Ectodermal cell (in vitro differentiated cells): ENCODE data around the gene KIDINS220.

Experiments used
- H3K27ac ChIP-seq: 2 replicates; pipeline ENCODE4 v1.7.0; 2013; ENCODE audit warnings: mild to moderate bottlenecking, low read depth, low read length; ENCODE audit not compliant: insufficient read depth, poor library complexity, severe bottlenecking
- H3K27me3 ChIP-seq: 2 replicates; pipeline ENCODE4 v1.7.0; 2013; ENCODE audit warnings: mild to moderate bottlenecking, low read length; ENCODE audit not compliant: insufficient read depth, control insufficient read depth, poor library complexity, severe bottlenecking
- H3K36me3 ChIP-seq: one replicate; pipeline ENCODE4 v1.7.0; 2013; ENCODE audit warnings: low read length; ENCODE audit not compliant: control insufficient read depth, insufficient read depth
- H3K4me1 ChIP-seq: one replicate; pipeline ENCODE4 v1.7.0; 2013; ENCODE audit warnings: low read length; ENCODE audit not compliant: control insufficient read depth, insufficient read depth
- H3K4me3 ChIP-seq: 2 replicates; pipeline ENCODE4 v1.7.0; 2013; ENCODE audit warnings: low read depth, low read length, control low read depth; ENCODE audit not compliant: insufficient read depth
- H3K9me3 ChIP-seq: 2 replicates; pipeline ENCODE4 v1.7.0; 2013; ENCODE audit warnings: mild to moderate bottlenecking, low read length, moderate library complexity; ENCODE audit not compliant: control insufficient read depth
- WGBS, 2 experiments: methylation state at CpG; one replicate each; pipeline ENCODE4 v1.1.7; 2013; ENCODE audit warnings: missing lambda C conversion rate in 2 of 2; 5-methylcytosine and 5-hydroxymethylcytosine counted together

Gene KIDINS220

GRCh38 chr2:8685697-8686358 lies 151.6 kb downstream of the KIDINS220 start:
- 1% methylated on average over 50 of the region's 50 CpGs for WGBS, 2 experiments
- Histone ChIP-seq H3K27me3 (no peaks in the 10 kb centered on the region), H3K4me1 (peaks cover 2% of the 10 kb centered on the region), H3K36me3 (no peaks in the 10 kb centered on the region), H3K4me3 (peak overlapping the region; percentile 88), H3K9me3 (no peaks in the 10 kb centered on the region), H3K27ac (no peak overlapping the region)

DNA sequence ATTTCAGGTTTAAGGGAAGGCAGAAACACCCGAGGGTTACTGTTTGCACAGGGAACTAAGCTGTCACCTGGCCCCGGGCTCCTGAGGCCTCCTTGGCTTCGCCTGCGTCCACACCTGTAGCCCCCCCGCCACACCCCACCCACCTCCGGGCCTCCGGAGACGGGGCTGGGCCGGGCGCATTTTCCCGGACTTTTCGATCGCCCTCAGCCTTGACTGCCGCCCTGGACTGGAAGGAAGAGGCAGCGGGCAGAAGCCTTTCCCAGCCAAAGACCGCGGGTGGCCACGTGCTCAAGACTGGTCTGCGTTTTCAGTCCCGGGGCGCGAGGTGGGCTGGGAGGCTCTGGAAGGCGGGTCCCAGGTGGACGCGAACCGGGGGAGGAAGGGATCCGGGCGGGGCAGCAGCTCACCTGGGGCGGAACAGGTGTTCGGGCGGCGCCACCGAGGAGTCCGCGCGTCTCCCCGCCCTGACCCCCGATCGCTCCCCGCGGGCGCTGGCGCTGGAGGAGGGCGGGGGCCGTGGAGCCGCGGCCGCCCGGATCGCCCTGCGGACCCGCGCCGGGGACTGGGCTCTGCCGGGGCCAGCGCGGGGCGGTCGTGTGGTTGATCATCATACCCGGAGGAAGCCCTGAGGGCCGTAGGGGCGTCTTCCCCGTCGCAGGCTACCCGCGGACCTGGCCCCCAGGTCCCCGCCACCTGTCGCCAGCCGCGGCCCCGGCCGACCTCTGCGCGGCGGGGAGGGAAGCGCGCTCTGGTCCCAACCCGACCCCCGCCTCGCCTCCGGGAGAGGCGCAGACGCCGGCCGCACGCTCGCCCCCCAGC lies 152.3 kb downstream of the KIDINS220 start:
- H3K4me1 ChIP-seq: peaks cover 9% of the 10 kb centered on the region
- H3K36me3 ChIP-seq: no peaks in the 10 kb centered on the region
- no peaks in the 10 kb centered on the region for H3K9me3 ChIP-seq
- 0 to 1% methylated on average over 87 of the region's 87 CpGs for WGBS, 2 experiments
- H3K27me3 ChIP-seq: no peaks in the 10 kb centered on the region
- H3K27ac ChIP-seq: peak overlapping the region; percentile 44
- peak overlapping the region; percentile 88 for H3K4me3 ChIP-seq

DNA sequence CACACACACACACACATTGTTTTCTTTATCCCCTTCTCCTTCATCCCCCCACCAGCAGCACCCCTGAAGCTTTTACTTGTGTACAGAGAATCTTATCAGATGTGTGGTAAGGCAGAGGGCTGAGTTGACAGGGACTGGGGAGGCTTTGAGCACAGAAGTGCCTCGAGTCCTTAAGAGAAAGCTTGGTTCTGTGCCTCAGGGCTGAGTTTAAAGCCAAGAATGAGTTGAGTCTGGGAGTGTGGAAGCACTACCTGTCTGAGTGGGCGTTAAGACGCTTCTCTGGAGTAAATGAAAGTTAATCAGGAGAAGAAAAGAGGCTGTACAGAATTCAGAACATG lies 152.9 kb downstream of the KIDINS220 start:
- H3K27ac ChIP-seq: no peak overlapping the region
- 6 to 10% methylated on average over 3 of the region's 3 CpGs for WGBS, 2 experiments

DNA sequence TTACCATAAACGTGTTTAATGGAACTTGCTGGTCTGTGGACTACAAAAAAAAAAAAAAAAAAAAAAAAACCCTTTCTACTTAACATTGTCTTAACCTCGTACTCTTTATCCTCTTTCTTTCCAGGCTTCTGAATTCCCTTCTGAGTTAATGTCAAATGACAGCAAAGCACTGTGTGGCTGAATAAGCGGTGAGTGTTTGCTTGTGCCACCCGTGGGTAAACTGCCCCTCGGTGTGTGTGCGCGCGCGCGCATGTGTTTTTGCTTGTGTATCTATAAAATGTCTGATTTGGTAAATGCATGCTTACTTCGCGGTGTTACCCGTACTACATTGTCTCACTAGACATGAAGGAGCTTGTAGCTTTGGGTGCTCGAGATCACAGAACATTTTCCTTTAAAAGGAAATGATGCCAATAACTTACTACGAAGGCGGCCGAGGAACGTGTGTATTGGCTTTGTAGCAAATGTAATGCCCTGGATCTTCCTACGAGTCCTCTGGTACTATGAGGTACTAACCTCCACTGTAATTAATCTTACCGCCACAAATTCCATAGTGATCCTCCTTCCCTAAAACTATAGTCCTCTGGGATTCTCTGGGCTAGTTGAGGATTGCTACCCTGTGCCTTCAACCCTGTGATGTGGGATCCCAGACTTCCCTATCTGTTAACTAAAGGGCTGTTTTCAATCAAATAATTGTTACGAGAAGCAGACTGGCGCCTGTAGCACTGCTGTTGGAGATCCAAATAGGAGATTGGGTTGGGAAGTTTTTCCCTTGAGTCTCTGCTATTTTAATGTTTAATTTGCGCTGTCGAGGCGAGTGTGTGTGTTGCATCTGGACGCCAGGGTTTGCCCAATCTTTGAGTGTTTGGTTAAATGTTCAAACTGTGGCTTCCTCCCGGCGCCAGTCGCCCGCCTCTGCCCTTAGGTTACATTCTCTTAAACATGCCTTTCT lies 154.4 kb downstream of the KIDINS220 start:
- Histone ChIP-seq H3K27me3 (no peaks in the 10 kb centered on the region), H3K9me3 (no peaks in the 10 kb centered on the region), H3K27ac (peak overlapping the region; percentile 30), H3K4me3 (peak overlapping the region; percentile 88), H3K36me3 (no peaks in the 10 kb centered on the region), H3K4me1 (peaks cover 17% of the 10 kb centered on the region)
- 1% methylated on average over 29 to 30 of the region's 30 CpGs for WGBS, 2 experiments

More for the DNA sequence above, 152.9 kb downstream of the KIDINS220 start:
- no peaks in the 10 kb centered on the region for H3K9me3 ChIP-seq
- H3K4me1 ChIP-seq: peaks cover 14% of the 10 kb centered on the region
- H3K36me3 ChIP-seq: no peaks in the 10 kb centered on the region
- peak overlapping the region; percentile 88 for H3K4me3 ChIP-seq
- H3K27me3 ChIP-seq: no peaks in the 10 kb centered on the region

DNA sequence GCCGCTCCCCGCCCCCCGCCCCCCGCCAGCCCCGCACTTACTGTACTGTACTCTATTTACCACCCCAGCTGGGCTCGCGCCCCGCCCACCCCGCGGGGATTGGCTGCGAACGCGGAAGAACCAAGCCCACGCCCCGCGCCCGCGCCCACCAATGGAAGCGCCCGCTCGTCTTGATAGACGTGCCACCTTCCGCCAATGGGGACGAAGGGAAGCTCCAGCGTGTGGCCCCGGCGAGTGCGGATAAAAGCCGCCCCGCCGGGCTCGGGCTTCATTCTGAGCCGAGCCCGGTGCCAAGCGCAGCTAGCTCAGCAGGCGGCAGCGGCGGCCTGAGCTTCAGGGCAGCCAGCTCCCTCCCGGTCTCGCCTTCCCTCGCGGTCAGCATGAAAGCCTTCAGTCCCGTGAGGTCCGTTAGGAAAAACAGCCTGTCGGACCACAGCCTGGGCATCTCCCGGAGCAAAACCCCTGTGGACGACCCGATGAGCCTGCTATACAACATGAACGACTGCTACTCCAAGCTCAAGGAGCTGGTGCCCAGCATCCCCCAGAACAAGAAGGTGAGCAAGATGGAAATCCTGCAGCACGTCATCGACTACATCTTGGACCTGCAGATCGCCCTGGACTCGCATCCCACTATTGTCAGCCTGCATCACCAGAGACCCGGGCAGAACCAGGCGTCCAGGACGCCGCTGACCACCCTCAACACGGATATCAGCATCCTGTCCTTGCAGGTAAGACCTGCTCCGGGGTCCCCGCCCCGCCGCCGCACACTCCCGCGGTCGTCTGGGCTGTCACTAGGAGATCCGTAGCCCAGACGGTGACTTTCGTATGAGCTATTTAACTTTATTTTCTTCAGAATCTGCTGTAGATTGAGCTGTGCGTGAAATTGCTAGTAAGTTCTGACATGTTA lies 155.4 kb downstream of the KIDINS220 start, which contains the start of gene ID2:
ID2 (plus strand) TSS at position 271 of the 907 bp plus-strand sequence; CDS start at position 381, 110 bp downstream.
- 0% methylated on average over 65 to 66 of the region's 70 CpGs for WGBS, 2 experiments
- Histone ChIP-seq H3K4me3 (peak within 1 kb of the TSS; percentile 88), H3K27me3 (no peaks in the 10 kb centered on the region), H3K27ac (peak within 1 kb of the TSS; percentile 73), H3K36me3 (no peaks in the 10 kb centered on the region), H3K9me3 (no peaks in the 10 kb centered on the region), H3K4me1 (peaks cover 25% of the 10 kb centered on the region)

DNA sequence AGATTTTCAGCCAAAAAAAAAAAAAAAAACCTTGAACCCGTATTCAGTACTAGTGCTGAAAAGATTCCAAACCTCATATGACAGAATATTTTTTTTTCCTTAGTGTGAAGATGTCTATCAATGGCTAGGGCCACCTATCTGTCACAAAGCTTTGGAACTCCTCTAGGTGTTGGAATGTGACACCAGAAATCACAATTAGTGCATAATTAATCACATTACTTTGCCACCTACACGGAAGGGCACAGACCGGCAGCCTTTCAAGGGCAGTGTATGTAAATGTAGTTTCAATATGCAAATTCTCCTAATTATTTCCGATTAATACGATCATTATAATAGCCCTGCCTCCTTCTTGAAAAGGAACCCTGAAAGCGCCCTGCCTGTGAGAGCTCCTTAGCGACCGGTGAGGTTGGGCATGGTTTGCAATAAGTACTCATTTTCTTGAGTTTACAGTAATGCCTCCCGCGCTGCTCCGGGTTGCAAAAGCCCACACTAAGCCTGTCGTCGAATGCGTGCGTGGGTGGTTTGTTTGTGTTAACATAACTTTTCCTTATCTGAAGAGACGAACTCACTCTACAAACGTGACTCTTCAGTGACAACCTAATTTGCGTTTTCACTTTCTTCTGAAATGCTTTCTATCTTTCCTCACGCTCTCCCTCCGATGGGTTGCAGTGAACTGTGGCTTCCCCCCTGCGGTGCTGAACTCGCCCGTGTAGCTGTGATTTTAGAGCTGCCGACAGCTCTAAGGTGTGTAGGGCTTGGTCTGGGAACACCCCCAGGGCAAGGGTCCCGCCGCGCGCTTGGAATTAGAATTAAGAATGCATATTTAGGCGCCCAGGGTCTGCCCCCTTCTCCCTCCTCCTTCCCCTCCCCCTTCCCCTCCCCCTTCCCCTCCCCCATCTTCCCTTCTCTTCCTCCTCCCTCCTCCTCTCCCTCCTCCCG lies 156.3 kb downstream of the KIDINS220 start:
- peak overlapping the region; percentile 47 for H3K4me3 ChIP-seq
- WGBS, 2 experiments: 0 to 1% methylated on average over 25 to 29 of the region's 30 CpGs
- peaks cover 29% of the 10 kb centered on the region for H3K4me1 ChIP-seq
- H3K36me3 ChIP-seq: no peaks in the 10 kb centered on the region
- peak overlapping the region; percentile 74 for H3K27ac ChIP-seq
- H3K27me3 ChIP-seq: peaks cover 9% of the 10 kb centered on the region
- no peaks in the 10 kb centered on the region for H3K9me3 ChIP-seq

DNA sequence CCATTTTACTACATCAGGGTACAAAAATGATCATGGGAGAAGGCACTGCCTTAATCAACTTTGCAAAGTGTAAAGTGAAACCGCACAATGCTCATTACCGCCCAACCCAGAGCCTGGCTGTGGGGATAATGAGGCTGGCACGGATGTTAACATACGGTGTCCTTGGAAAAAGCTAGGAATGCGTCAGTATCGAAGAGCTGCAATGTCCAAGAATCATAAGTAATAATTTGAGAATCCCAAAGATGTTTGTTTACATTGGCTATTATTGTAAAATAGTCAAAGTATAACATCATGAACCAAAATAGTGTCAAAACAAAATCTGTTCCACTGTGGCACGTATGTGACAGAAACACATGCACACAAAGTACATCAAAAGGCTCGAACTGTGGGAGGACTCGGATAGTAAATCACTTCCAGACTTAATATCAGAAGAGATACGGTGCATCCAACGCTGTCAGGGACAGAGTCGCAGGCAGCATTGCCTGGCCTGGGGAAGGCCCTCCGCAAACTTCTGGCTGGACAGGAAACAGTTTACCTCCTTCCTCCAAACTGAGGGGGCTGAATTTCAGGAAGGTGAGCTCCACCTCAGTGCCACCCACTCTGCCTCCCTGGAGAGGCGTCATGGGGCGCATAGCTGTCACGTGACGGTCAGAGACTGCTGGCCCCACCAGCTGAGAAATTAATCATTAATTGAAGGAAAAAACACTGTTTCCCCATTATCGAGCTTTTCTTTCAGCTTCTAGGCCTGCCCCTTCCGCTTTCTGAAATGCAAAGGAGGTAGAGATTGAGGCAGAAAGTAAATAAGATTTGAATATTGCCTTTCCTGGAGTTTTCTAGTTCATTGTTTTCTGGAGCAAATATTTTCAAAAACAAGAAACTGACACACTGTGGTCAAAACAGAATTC lies 157.3 kb downstream of the KIDINS220 start:
- H3K4me3 ChIP-seq: peak overlapping the region; percentile 34
- peaks cover 29% of the 10 kb centered on the region for H3K4me1 ChIP-seq
- peaks cover 20% of the 10 kb centered on the region for H3K27me3 ChIP-seq
- H3K36me3 ChIP-seq: no peaks in the 10 kb centered on the region
- no peaks in the 10 kb centered on the region for H3K9me3 ChIP-seq
- peak overlapping the region; percentile 74 for H3K27ac ChIP-seq
- WGBS, 2 experiments: 55 to 57% methylated on average over 19 of the region's 19 CpGs

- peaks cover 3% of the 10 kb centered on the region for H3K36me3 ChIP-seq
- peak overlapping the region; percentile 74 for H3K27ac ChIP-seq
- 23 to 40% methylated on average over 6 to 8 of the region's 8 CpGs for WGBS, 2 experiments
- H3K4me3 ChIP-seq: peak overlapping the region; percentile 34
- H3K27me3 ChIP-seq: peaks cover 22% of the 10 kb centered on the region
- H3K9me3 ChIP-seq: no peaks in the 10 kb centered on the region
- H3K4me1 ChIP-seq: peaks cover 29% of the 10 kb centered on the region
These were observed 157.9 kb downstream of the KIDINS220 start for GRCh38 chr2:8679567-8679826.
